ENCODE data around the gene OR2A7. TPM values are rescaled to one million over a fixed set of nuclear protein-coding genes. Genes with fewer than 3 reads are reported as not detected.
"Not testable (repeated sequence)": the region's sequence is repeated elsewhere in the genome, so short reads cannot be mapped to it uniquely, and the experiment has no call there.

The OR2A7 gene
- total RNA-seq, 1 experiment from 2014 or later, result not detected

DNA sequence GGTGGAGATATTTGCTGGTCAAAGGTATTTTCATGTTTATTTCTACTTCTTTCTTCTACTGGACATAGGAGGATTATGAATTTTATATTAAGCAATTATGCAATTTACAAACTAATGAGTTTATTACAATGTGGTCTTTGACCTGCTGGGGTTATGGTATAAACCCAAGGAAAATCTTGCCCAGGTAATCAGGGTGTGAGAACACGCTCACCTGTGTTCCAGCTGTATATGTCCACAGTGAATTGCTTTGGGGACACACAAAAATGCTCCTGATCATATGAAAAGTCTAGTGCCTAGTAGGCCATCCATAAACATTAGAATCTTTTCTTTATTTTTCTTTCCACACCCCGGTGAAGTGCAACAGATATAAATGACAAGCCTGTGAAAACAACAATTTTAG lies 25.2 kb downstream of the OR2A7 start, which contains the start of gene OR2A42:
Gene OR2A42 (minus strand): TSS at position 241 of the 400 bp plus-strand sequence. CDS start 6,762 bp downstream, outside the sequence.
- H3K79me2 ChIP-seq (ENCODE audit: low read length); H3K4me1 ChIP-seq (ENCODE audit: low read length); H2AFZ ChIP-seq (ENCODE audit: low read length); DNase-seq; H4K20me1 ChIP-seq (ENCODE audit: insufficient read depth, low read depth, low read length); H3K9me3 ChIP-seq (ENCODE audit: low read length); H3K27me3 ChIP-seq (ENCODE audit: low read length); H3K9me2 ChIP-seq (replicated peaks; ENCODE audit: insufficient read depth, low read length); H3K4me3 ChIP-seq (ENCODE audit: low read length); H3K36me3 ChIP-seq (ENCODE audit: insufficient read depth, low read length); H3K27ac ChIP-seq (ENCODE audit: low read length); H3K4me2 ChIP-seq (ENCODE audit: low read depth, low read length, poor library complexity, severe bottlenecking); H3K9ac ChIP-seq (ENCODE audit: low read length): not testable (repeated sequence)

DNA sequence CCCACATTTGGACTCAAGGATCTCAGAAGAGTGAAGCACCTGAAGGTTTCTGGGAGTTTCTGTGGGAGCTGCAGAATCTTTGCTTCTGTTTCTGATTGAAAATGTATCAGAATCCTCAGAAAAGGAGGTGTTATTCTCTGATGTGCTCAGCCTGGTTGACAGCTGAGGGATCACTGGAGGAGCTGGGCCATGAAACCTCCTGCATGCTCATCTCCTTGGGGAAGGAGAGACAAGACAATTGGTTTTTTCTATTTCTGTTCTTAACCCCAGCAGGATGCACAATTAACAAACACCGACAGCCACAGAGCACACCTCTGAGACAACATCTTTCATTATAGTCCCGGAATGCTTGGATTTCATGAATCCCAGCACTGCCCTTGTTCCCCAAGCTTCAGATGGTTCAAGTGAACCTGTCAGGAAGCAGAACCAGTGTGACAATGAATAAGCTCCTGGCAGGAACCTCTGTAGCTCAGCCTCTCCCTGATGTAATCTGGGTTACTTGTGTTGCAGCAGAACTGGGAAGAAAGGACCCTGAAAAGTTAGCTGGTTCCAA lies 26.0 kb downstream of the OR2A7 start:
- H3K27ac ChIP-seq (ENCODE audit: low read length); H3K9me2 ChIP-seq (replicated peaks; ENCODE audit: insufficient read depth, low read length); H2AFZ ChIP-seq (ENCODE audit: low read length); DNase-seq; H3K27me3 ChIP-seq (ENCODE audit: low read length); H3K79me2 ChIP-seq (ENCODE audit: low read length); H3K9ac ChIP-seq (ENCODE audit: low read length); H3K4me2 ChIP-seq (ENCODE audit: low read depth, low read length, poor library complexity, severe bottlenecking); H3K36me3 ChIP-seq (ENCODE audit: insufficient read depth, low read length); H3K4me3 ChIP-seq (ENCODE audit: low read length); H4K20me1 ChIP-seq (ENCODE audit: insufficient read depth, low read depth, low read length); H3K9me3 ChIP-seq (ENCODE audit: low read length); H3K4me1 ChIP-seq (ENCODE audit: low read length): not testable (repeated sequence)

DNA sequence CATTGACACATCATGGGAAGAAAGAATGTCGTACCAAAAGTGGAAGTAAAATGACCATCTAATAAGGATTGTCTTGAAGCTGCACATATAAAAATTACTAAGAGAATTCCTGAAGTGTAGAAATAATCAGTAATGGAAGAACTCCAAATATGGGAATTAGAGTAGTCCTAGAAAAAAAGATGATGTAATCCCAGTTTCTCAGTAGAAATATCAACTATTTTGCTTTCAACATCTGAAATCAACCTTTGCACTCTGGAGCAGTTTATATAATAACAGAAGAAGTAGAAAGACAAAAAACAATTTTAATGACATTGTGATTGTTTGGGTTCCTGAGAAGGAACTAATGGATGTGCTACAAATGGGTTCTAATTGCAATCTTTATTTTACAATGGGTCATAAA lies 31.6 kb downstream of the OR2A7 start:
- not testable (repeated sequence) for H3K9me3 ChIP-seq (ENCODE audit: low read length); H3K9me2 ChIP-seq (replicated peaks; ENCODE audit: insufficient read depth, low read length); H4K20me1 ChIP-seq (ENCODE audit: insufficient read depth, low read depth, low read length); H2AFZ ChIP-seq (ENCODE audit: low read length); H3K27me3 ChIP-seq (ENCODE audit: low read length); H3K4me3 ChIP-seq (ENCODE audit: low read length); DNase-seq; H3K4me2 ChIP-seq (ENCODE audit: low read depth, low read length, poor library complexity, severe bottlenecking); H3K4me1 ChIP-seq (ENCODE audit: low read length); H3K36me3 ChIP-seq (ENCODE audit: insufficient read depth, low read length); H3K27ac ChIP-seq (ENCODE audit: low read length); H3K9ac ChIP-seq (ENCODE audit: low read length); H3K79me2 ChIP-seq (ENCODE audit: low read length)

DNA sequence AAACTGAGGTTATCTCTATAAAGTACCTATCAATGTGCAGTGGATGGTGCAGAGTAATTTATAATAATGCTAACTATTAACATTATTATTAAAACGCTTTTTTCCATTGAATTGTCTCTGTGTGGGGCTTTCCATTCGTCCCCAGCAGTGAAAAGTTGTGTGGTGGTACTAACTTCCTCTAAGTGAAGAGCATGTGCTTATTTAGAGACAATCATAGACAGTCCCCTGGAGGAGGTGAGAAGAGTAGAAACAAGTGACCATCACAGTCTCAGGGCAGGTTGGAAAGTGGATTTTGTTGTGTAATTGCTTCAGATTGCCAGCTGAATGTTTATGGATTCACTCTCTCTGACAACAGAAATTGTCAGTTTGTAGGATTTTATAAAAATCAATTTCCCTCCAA lies 33.6 kb downstream of the OR2A7 start:
- not testable (repeated sequence) for H3K9me2 ChIP-seq (replicated peaks; ENCODE audit: insufficient read depth, low read length); H3K4me3 ChIP-seq (ENCODE audit: low read length); H3K27ac ChIP-seq (ENCODE audit: low read length); H3K27me3 ChIP-seq (ENCODE audit: low read length); H3K4me1 ChIP-seq (ENCODE audit: low read length); H4K20me1 ChIP-seq (ENCODE audit: insufficient read depth, low read depth, low read length); H3K36me3 ChIP-seq (ENCODE audit: insufficient read depth, low read length); H3K9ac ChIP-seq (ENCODE audit: low read length); H2AFZ ChIP-seq (ENCODE audit: low read length); H3K4me2 ChIP-seq (ENCODE audit: low read depth, low read length, poor library complexity, severe bottlenecking); H3K9me3 ChIP-seq (ENCODE audit: low read length); H3K79me2 ChIP-seq (ENCODE audit: low read length); DNase-seq

DNA sequence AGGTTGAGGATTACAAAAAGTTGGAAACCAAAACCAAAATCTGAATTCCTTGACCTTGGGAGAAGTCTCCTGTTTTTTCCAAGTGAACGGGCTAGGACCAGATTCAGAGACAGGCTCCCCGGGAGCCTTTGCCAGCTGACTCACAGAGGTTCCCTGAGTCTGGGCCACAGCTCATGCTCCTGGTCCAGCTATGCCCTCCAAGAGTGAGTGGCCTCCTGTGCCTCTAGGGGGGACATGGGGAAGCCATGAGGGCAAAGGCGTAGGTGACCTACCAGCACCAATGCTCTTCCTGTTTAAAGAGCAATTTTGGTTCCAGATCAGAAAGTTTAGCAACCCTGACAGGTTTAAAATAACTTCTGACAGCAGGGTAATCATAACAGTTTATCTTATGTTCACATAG lies 35.8 kb downstream of the OR2A7 start:
- not testable (repeated sequence) for H3K9me2 ChIP-seq (replicated peaks; ENCODE audit: insufficient read depth, low read length); H3K9ac ChIP-seq (ENCODE audit: low read length); H3K36me3 ChIP-seq (ENCODE audit: insufficient read depth, low read length); H3K27me3 ChIP-seq (ENCODE audit: low read length); H3K27ac ChIP-seq (ENCODE audit: low read length); H3K4me2 ChIP-seq (ENCODE audit: low read depth, low read length, poor library complexity, severe bottlenecking); DNase-seq; H4K20me1 ChIP-seq (ENCODE audit: insufficient read depth, low read depth, low read length); H2AFZ ChIP-seq (ENCODE audit: low read length); H3K9me3 ChIP-seq (ENCODE audit: low read length); H3K4me1 ChIP-seq (ENCODE audit: low read length); H3K79me2 ChIP-seq (ENCODE audit: low read length); H3K4me3 ChIP-seq (ENCODE audit: low read length)

DNA sequence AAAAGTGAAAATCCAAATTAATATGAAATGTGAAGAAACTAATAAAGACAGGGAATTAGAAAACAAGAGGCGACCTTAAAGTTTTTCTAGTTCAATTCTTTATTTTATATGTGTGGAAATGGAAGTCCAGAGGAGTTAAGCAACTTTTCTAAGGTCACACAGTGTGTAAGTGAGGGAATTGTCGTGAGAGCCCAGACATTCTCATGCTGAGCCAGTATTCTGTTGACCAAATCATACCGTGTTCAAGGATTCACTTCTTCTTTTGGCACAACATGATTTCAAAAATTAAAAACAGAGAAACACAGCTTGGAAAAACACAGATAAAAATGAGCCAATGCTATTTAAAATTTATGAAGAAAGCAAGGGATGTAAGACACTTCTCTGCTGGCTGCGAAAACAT lies 37.7 kb downstream of the OR2A7 start:
- H3K4me3 ChIP-seq (ENCODE audit: low read length); H3K79me2 ChIP-seq (ENCODE audit: low read length); H3K9ac ChIP-seq (ENCODE audit: low read length); H3K4me2 ChIP-seq (ENCODE audit: low read depth, low read length, poor library complexity, severe bottlenecking); H4K20me1 ChIP-seq (ENCODE audit: insufficient read depth, low read depth, low read length); H3K27me3 ChIP-seq (ENCODE audit: low read length); H3K9me2 ChIP-seq (replicated peaks; ENCODE audit: insufficient read depth, low read length); H3K4me1 ChIP-seq (ENCODE audit: low read length); H3K9me3 ChIP-seq (ENCODE audit: low read length); DNase-seq; H3K36me3 ChIP-seq (ENCODE audit: insufficient read depth, low read length); H2AFZ ChIP-seq (ENCODE audit: low read length); H3K27ac ChIP-seq (ENCODE audit: low read length): not testable (repeated sequence)

DNA sequence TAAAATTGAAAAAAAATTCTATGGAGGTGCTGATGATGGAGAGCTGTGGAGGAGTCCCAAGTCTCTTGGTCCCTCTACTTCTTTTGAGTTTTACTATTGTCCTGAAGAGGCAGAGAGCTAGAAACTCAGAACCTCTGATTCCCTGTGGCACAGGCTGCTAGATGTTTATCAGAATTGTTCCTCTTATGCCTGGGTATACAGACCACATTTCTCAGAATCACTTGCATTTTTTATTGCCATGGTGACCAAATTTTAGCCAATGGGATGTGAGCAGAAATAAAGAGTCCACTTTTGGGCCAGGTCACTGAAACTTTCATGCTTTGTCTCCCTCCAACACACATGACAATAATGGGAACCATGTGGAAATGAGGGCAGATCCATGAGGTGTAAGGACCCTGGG lies 40.9 kb downstream of the OR2A7 start:
- not testable (repeated sequence) for H3K4me3 ChIP-seq (ENCODE audit: low read length); H3K9ac ChIP-seq (ENCODE audit: low read length); H3K4me2 ChIP-seq (ENCODE audit: low read depth, low read length, poor library complexity, severe bottlenecking); H3K27ac ChIP-seq (ENCODE audit: low read length); H4K20me1 ChIP-seq (ENCODE audit: insufficient read depth, low read depth, low read length); H3K36me3 ChIP-seq (ENCODE audit: insufficient read depth, low read length); H3K9me2 ChIP-seq (replicated peaks; ENCODE audit: insufficient read depth, low read length); DNase-seq; H3K27me3 ChIP-seq (ENCODE audit: low read length); H3K4me1 ChIP-seq (ENCODE audit: low read length); H3K9me3 ChIP-seq (ENCODE audit: low read length); H2AFZ ChIP-seq (ENCODE audit: low read length); H3K79me2 ChIP-seq (ENCODE audit: low read length)

DNA sequence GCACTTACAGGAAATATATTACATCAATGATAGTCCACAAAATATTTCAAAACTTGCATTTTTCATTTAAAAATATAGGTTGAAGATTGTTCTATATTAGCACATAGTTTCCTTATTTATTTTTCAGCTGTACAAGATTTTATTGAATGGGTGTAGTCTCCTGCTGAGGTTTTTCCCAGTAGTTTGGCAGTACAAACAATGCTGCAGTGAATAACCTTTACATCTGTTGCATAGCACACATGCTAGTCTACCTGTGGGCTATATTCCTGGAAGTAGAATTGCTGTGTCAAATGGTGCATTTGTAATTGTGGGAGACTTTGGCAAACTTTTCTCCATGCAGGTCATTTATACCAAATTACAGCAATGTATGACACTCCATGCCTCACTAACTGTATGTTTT lies 44.1 kb downstream of the OR2A7 start:
- not testable (repeated sequence) for H2AFZ ChIP-seq (ENCODE audit: low read length); H3K79me2 ChIP-seq (ENCODE audit: low read length); H3K4me1 ChIP-seq (ENCODE audit: low read length); H3K4me2 ChIP-seq (ENCODE audit: low read depth, low read length, poor library complexity, severe bottlenecking); H3K9me2 ChIP-seq (replicated peaks; ENCODE audit: insufficient read depth, low read length); DNase-seq; H3K9me3 ChIP-seq (ENCODE audit: low read length); H3K27me3 ChIP-seq (ENCODE audit: low read length); H3K4me3 ChIP-seq (ENCODE audit: low read length); H3K36me3 ChIP-seq (ENCODE audit: insufficient read depth, low read length); H3K9ac ChIP-seq (ENCODE audit: low read length); H4K20me1 ChIP-seq (ENCODE audit: insufficient read depth, low read depth, low read length); H3K27ac ChIP-seq (ENCODE audit: low read length)

DNA sequence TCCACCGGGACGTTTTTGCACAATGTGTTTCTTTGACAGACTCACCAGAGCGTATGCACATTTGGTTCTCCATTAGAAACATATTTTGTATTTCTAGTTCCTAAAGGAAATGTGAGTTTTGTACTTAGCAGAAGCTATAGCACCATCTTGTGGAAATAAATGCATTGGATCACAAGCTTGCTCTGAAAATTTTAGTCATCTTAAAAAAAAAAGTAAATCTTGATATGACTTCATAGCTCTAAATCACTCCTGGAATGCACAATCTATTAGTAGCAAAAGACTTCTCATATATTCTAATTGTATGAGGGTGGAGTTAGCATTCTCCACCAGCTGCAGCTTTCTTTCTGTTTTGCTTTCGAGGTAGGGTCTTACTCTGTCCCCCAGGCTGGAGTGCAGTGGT lies 45.4 kb downstream of the OR2A7 start:
- not testable (repeated sequence) for H3K27me3 ChIP-seq (ENCODE audit: low read length); H2AFZ ChIP-seq (ENCODE audit: low read length); H3K36me3 ChIP-seq (ENCODE audit: insufficient read depth, low read length); H3K4me1 ChIP-seq (ENCODE audit: low read length); H3K4me3 ChIP-seq (ENCODE audit: low read length); H3K27ac ChIP-seq (ENCODE audit: low read length); H3K9me2 ChIP-seq (replicated peaks; ENCODE audit: insufficient read depth, low read length); H4K20me1 ChIP-seq (ENCODE audit: insufficient read depth, low read depth, low read length); H3K79me2 ChIP-seq (ENCODE audit: low read length); H3K9me3 ChIP-seq (ENCODE audit: low read length); DNase-seq; H3K4me2 ChIP-seq (ENCODE audit: low read depth, low read length, poor library complexity, severe bottlenecking); H3K9ac ChIP-seq (ENCODE audit: low read length)

All from Karpas-422 (cell line).